ENCODE results near the gene ASPN. TPM values are rescaled to one million over a fixed set of nuclear protein-coding genes. Genes with fewer than 3 reads are reported as not detected.

ASPN gene
- total RNA-seq, 4 donors from 2014 or later = 3.3 to 18.4 (median 5.5) TPM

GRCh38 chr9:92500725-92501124 is 18.4 kb upstream of the ASPN start:
- Histone ChIP-seq H3K27ac (no peak overlapping the region), H3K27me3 (no peaks in the 10 kb centered on the region), H3K4me3 (no peak overlapping the region), H3K36me3 (no peaks in the 10 kb centered on the region), H3K9me3 (no peaks in the 10 kb centered on the region), H3K4me1 (peaks cover 0 to 39% (median 14%) of the 10 kb centered on the region in 4 donors)
- 97% methylated on average over 5 of the region's 5 CpGs for WGBS, 2 donors
- DNase-seq (ENCODE audit: low spot score in 2 of 2) = no peak
- TF ChIP-seq EP300 (IDR thresholded peaks at IDR 0.05) (no peak), CTCF (IDR thresholded peaks at IDR 0.05) (no peak), POLR2A (IDR thresholded peaks at IDR 0.05) (no peak)

DNA sequence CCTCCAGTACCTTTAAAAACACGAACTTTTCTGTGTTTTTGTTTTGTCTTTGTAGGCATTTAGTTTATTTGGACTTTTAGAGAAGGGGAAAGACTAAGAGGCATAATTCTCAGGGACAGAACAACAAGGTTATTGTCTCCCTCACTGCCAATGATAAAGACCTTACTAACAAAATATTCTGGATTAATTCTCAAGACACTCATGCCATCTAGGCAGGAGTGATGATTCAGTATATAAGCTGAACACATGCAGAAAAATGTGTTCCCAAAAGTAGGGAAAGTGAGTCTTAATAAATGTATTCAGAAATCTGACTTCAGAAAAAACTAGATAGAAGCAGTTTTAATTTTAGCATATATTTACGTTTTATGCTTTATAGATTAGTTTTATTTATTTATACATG is 17.4 kb upstream of the ASPN start:
- Histone ChIP-seq H3K27ac (no peak overlapping the region), H3K4me3 (no peak overlapping the region), H3K36me3 (no peaks in the 10 kb centered on the region), H3K9me3 (no peaks in the 10 kb centered on the region), H3K27me3 (no peaks in the 10 kb centered on the region), H3K4me1 (peaks cover 0 to 29% (median 4%) of the 10 kb centered on the region in 4 donors)
- 29 to 52% methylated on average over 2 of the region's 2 CpGs for WGBS, 2 donors
- no peak for DNase-seq (ENCODE audit: low spot score in 2 of 2)
- TF ChIP-seq EP300 (IDR thresholded peaks at IDR 0.05) (no peak), CTCF (IDR thresholded peaks at IDR 0.05) (no peak), POLR2A (IDR thresholded peaks at IDR 0.05) (no peak)

DNA sequence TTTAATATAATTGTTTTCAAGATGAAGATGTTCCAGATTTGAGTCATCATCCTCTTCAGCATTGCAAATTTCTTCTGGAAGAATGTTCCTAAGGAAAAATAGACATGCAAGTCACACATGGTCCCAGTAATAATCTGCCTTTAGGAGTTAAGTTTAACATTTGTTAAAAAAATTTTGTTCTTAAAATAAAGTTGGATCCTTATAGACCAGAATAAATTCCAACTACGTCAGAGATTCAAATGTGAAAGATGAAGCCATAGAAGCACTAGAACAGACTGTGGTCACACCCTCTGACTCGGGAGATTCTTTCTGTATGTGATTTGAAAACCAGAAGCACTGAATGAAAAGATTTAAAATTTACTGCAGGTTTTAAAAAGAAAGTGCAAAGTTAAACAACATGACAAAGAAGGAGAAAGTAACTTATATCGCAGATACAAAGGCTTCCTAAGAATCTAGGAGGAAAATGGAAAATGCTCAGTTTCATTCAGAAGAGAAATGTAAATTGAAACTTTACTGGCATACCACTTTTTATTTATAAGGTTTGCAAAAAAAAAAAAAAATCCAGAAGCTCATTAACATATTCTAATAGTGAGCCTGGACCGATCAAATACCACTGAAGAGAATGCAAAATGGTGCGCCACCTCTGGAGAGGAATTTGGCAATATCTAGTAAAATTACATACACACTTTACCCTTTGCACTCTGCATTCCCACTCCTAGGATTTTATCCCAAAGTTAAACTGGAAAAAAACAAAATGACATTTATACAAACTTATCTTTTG is 14.3 kb upstream of the ASPN start:
- Histone ChIP-seq H3K27ac (no peak overlapping the region), H3K4me1 (peaks cover 0 to 12% (median 0%) of the 10 kb centered on the region in 4 donors), H3K4me3 (no peak overlapping the region), H3K36me3 (no peaks in the 10 kb centered on the region), H3K9me3 (no peaks in the 10 kb centered on the region), H3K27me3 (no peaks in the 10 kb centered on the region)
- no peak for DNase-seq (ENCODE audit: low spot score in 2 of 2)
- 52 to 62% methylated on average over 5 of the region's 5 CpGs for WGBS, 2 donors
- TF ChIP-seq CTCF (IDR thresholded peaks at IDR 0.05) (no peak), EP300 (IDR thresholded peaks at IDR 0.05) (no peak)

DNA sequence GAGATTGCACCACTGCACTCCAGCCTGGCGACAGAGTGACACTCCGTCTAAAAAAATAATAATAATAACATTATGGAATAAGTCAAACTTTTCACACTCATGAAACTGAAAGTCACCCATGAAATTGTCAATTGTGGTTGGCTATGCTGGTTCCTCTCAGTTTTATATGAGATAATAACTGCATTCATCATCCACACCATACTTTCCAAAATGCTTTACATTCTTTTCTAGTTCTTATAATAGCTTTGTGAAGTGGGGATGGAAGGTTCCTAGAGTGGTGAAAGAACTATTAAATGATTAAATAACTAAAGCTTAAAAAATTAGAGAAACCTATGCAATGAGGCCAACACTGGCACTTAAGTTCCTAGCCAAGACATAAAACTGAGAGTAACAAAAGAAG is 12.6 kb upstream of the ASPN start:
- no peak for DNase-seq (ENCODE audit: low spot score in 2 of 2)
- no peak for TF ChIP-seq EP300 (IDR thresholded peaks at IDR 0.05)
- TF ChIP-seq POLR2A (IDR thresholded peaks at IDR 0.05) = no peak
- no peak for TF ChIP-seq CTCF (IDR thresholded peaks at IDR 0.05)
- Histone ChIP-seq H3K27me3 (no peaks in the 10 kb centered on the region), H3K36me3 (no peaks in the 10 kb centered on the region), H3K9me3 (no peaks in the 10 kb centered on the region), H3K4me3 (no peak overlapping the region), H3K4me1 (peaks cover 0 to 10% (median 0%) of the 10 kb centered on the region in 4 donors), H3K27ac (no peak overlapping the region)
- 36 to 61% methylated on average over 2 of the region's 2 CpGs for WGBS, 2 donors

GRCh38 chr9:92493749-92494387 is 11.6 kb upstream of the ASPN start:
- no peaks in the 10 kb centered on the region for H3K36me3 ChIP-seq
- H3K27me3 ChIP-seq = no peaks in the 10 kb centered on the region
- H3K4me1 ChIP-seq = peaks cover 0 to 14% (median 0%) of the 10 kb centered on the region in 4 donors
- H3K4me3 ChIP-seq = no peak overlapping the region
- no peak for DNase-seq (ENCODE audit: low spot score in 2 of 2)
- no peaks in the 10 kb centered on the region for H3K9me3 ChIP-seq
- no peak overlapping the region for H3K27ac ChIP-seq
- TF ChIP-seq POLR2A (IDR thresholded peaks at IDR 0.05) (no peak), CTCF (IDR thresholded peaks at IDR 0.05) (no peak), EP300 (IDR thresholded peaks at IDR 0.05) (no peak)
- 84 to 85% methylated on average over 9 of the region's 9 CpGs for WGBS, 2 donors
